ENCODE measurements around the gene CEBPE. TPM values are rescaled to one million over a fixed set of nuclear protein-coding genes. Genes with fewer than 3 reads are reported as not detected.
A peak's percentile ranks its signal among the peaks of the same experiment; 100 is the strongest.

CEBPE gene
- total RNA-seq, 1 experiment from 2014 or later = not detected

- H3K36me3 ChIP-seq (ENCODE audit: control insufficient read depth, insufficient read depth, low read length) = peaks cover 4% of the 10 kb centered on the region
- no peak for DNase-seq
- intact Hi-C loops (cut with micrococcal nuclease; ENCODE audit: unreplicated experiment) = no loop called here
Measured at GRCh38 chr14:23079716-23080115, 39.3 kb downstream of the CEBPE start.

DNA sequence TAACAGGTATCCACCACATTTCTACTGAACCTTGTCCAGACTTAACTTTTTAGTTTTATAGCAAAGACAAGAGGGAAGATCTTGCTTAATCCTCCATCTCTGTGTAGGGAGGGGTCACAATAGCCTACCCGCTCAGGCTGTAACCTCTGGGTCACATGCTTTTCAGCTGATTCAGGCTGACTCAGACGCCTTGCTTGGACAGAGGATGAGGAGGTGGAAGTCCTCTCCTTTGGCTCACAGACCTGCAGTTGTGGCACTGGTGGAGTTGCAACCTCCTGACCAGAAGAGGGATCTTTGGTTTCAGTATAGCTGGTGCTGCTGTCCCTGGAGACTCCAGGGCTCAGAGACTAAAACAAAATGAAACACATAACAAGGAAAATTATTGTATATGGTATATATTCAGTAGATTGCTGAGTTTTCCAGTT, 40.4 kb downstream of the CEBPE start:
- Histone ChIP-seq H3K4me1 (peaks cover 52% of the 10 kb centered on the region), H3K27me3 (replicated peaks; ENCODE audit: control insufficient read depth, insufficient read depth, low read length) (no peaks in the 10 kb centered on the region), H3K4me3 (ENCODE audit: low read depth, low read length) (no peak overlapping the region), H3K9me3 (no peaks in the 10 kb centered on the region), H3K36me3 (ENCODE audit: control insufficient read depth, insufficient read depth, low read length) (peaks cover 4% of the 10 kb centered on the region)
- Mint-ChIP-seq H3K27me3 (ENCODE audit: insufficient read depth, unreplicated experiment) (no peaks in the 10 kb centered on the region), H3K4me1 (ENCODE audit: low read depth, unreplicated experiment) (peaks cover 21% of the 10 kb centered on the region), H3K4me3 (ENCODE audit: unreplicated experiment) (no peak overlapping the region), H3K9me3 (ENCODE audit: unreplicated experiment) (no peaks in the 10 kb centered on the region), H3K27ac (ENCODE audit: unreplicated experiment) (peak overlapping the region; percentile 54), H3K36me3 (ENCODE audit: insufficient read depth, unreplicated experiment) (peaks cover 80% of the 10 kb centered on the region)
- POLR2A ChIA-PET = interaction anchor here (0.5 to 1.6 kb wide), 2 partner anchors 16 to 1219 kb away, joined by 3 to 13 read pairs; partner anchors contain the start of genes ACIN1 and C14orf119
- no peak for TF ChIP-seq CTCF (IDR thresholded peaks at IDR 0.05; ENCODE audit: insufficient read depth in 1 of 2, low read depth in 1 of 2, low read length in 1 of 2, severe bottlenecking in 1 of 2, unreplicated experiment in 1 of 2)
- intact Hi-C loops (cut with micrococcal nuclease; ENCODE audit: unreplicated experiment) = loop anchor here (1.0 kb wide), 1 partner anchor 17 kb away; the partner anchor contains the start of genes ACIN1 and C14orf119
- no TSS peak for BruUV-seq (replicated peaks)
- CTCF ChIA-PET = interaction anchor here (0.7 to 4.5 kb wide), 8 partner anchors 9 to 491 kb away, joined by 3 to 49 read pairs (median 4); partner anchors contain the start of genes ACIN1 and C14orf119
- DNase-seq = peak; percentile 73 to 85

More at GRCh38 chr14:23079716-23080115, 39.3 kb downstream of the CEBPE start:
- TF ChIP-seq CTCF (IDR thresholded peaks at IDR 0.05; ENCODE audit: insufficient read depth in 1 of 2, low read depth in 1 of 2, low read length in 1 of 2, severe bottlenecking in 1 of 2, unreplicated experiment in 1 of 2) = no peak
- Mint-ChIP-seq H3K4me3 (ENCODE audit: unreplicated experiment) (peak overlapping the region; percentile 14), H3K27me3 (ENCODE audit: insufficient read depth, unreplicated experiment) (no peaks in the 10 kb centered on the region), H3K4me1 (ENCODE audit: low read depth, unreplicated experiment) (peaks cover 21% of the 10 kb centered on the region), H3K9me3 (ENCODE audit: unreplicated experiment) (no peaks in the 10 kb centered on the region), H3K36me3 (ENCODE audit: insufficient read depth, unreplicated experiment) (peaks cover 77% of the 10 kb centered on the region), H3K27ac (ENCODE audit: unreplicated experiment) (peak overlapping the region; percentile 54)
- no TSS peak for BruUV-seq (replicated peaks)
- peaks cover 52% of the 10 kb centered on the region for H3K4me1 ChIP-seq
- H3K4me3 ChIP-seq (ENCODE audit: low read depth, low read length) = no peak overlapping the region
- H3K27me3 ChIP-seq (replicated peaks; ENCODE audit: control insufficient read depth, insufficient read depth, low read length) = no peaks in the 10 kb centered on the region
- ChIA-PET CTCF (interaction anchor here (0.6 to 4.5 kb wide), 3 partner anchors 11 to 15 kb away, joined by 3 to 49 read pairs (median 3); partner anchors contain the start of gene ACIN1), POLR2A (no interaction called here)
- H3K9me3 ChIP-seq = no peaks in the 10 kb centered on the region

DNA sequence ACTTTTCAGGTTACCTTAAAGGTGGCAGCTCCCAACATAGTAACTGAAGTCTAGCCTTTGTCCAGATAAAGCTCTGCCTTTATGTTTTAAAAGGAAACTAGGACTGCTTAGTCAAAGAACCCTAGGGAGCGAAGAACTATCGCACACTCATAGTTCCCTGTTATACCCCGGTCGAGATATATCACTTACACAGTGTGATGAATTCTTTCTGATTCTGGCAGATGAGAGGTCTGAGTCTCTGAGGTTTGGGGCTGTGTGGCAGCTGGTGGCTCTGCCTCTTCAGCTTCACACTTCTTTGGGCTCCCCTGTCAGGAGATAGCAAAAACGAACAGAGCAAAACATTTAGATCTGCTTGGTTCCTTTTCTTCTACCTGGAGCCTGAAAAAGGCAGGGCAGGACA, 41.1 kb downstream of the CEBPE start:
- intact Hi-C loops (cut with micrococcal nuclease; ENCODE audit: unreplicated experiment) = loop anchor here (1.0 to 2.0 kb wide), 2 partner anchors 17 to 31 kb away; partner anchors contain the start of genes ACIN1 and C14orf119
- Histone ChIP-seq H3K4me1 (peaks cover 52% of the 10 kb centered on the region), H3K36me3 (ENCODE audit: control insufficient read depth, insufficient read depth, low read length) (peaks cover 4% of the 10 kb centered on the region), H3K9me3 (no peaks in the 10 kb centered on the region), H3K27me3 (replicated peaks; ENCODE audit: control insufficient read depth, insufficient read depth, low read length) (no peaks in the 10 kb centered on the region), H3K4me3 (ENCODE audit: low read depth, low read length) (no peak overlapping the region)
- peaks cover 21% of the 10 kb centered on the region for H3K4me1 Mint-ChIP-seq (ENCODE audit: low read depth, unreplicated experiment)
- CTCF ChIA-PET = interaction anchor here (0.9 to 4.5 kb wide), 11 partner anchors 8 to 109 kb away, joined by 3 to 49 read pairs (median 4); partner anchors contain the start of genes ACIN1 and C14orf119
- no peak for DNase-seq
- no peak overlapping the region for H3K27ac Mint-ChIP-seq (ENCODE audit: unreplicated experiment)
- no peak for TF ChIP-seq CTCF (IDR thresholded peaks at IDR 0.05; ENCODE audit: insufficient read depth in 1 of 2, low read depth in 1 of 2, low read length in 1 of 2, severe bottlenecking in 1 of 2, unreplicated experiment in 1 of 2)
- POLR2A ChIA-PET = interaction anchor here (0.5 to 1.6 kb wide), 2 partner anchors 17 to 1220 kb away, joined by 3 to 13 read pairs; partner anchors contain the start of genes ACIN1 and C14orf119
- peaks cover 87% of the 10 kb centered on the region for H3K36me3 Mint-ChIP-seq (ENCODE audit: insufficient read depth, unreplicated experiment)
- no peak overlapping the region for H3K4me3 Mint-ChIP-seq (ENCODE audit: unreplicated experiment)
- no TSS peak for BruUV-seq (replicated peaks)
- H3K9me3 Mint-ChIP-seq (ENCODE audit: unreplicated experiment) = no peaks in the 10 kb centered on the region
- no peaks in the 10 kb centered on the region for H3K27me3 Mint-ChIP-seq (ENCODE audit: insufficient read depth, unreplicated experiment)
